Endometrial microvascular endothelial cells (primary cell): Measurements from ENCODE around the gene CYSLTR2. TPM values are rescaled to one million over a fixed set of nuclear protein-coding genes. Genes with fewer than 3 reads are reported as not detected.
"Not testable (repeated sequence)": the region's sequence is repeated elsewhere in the genome, so short reads cannot be mapped to it uniquely, and the experiment has no call there.

Experiments
- in situ Hi-C: cut with HindIII; loops from 2 replicates; pipeline ENCODE4 v1.10.0; 2017; ENCODE audit warnings: low sequenced_read_pairs, low pct_unique_long_range_greater_than_20kb; ENCODE audit errors: inconsistent ontology term
- total RNA-seq: library from RNA; depleted of rRNA; stranded (reverse); fragments of >200 nt; gene quantifications from one replicate; pipeline ENCODE4 v1.2.3, GENCODE V29; 2015; ENCODE audit errors: inconsistent ontology term

Gene CYSLTR2
- total RNA-seq, 1 donor from 2014 or later: not detected

DNA sequence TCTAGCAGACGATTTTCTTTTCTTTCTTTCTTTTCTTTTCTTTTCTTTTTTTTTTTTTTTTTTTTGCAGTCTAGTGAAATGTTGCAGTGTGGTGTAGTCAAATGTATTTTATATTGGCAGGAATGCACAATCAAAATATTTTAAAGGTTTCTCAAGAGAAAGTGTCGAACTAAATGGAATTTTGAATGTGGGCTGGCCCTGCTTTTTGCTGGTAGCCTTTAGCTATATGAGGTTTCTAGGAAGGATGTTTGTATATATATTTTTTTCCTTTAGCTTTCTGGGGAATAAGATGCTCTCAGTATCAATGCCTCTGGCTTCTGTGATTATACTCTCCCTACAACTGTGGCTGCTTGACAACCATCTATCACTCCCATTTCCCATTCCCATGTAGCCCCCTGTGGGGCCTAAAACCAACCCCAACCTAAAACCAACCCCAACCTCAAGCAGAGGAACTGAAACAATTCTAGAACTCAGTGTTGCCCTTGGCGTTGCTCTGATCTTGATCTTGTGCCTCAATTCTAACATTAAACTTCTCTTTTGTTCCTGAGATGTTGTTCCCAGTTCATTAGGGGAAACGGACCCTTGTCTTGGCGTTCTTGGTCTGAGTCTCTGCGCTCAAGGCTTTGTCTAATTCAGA is 27.1 kb downstream of the CYSLTR2 start:
- in situ Hi-C loops: no loop called here

DNA sequence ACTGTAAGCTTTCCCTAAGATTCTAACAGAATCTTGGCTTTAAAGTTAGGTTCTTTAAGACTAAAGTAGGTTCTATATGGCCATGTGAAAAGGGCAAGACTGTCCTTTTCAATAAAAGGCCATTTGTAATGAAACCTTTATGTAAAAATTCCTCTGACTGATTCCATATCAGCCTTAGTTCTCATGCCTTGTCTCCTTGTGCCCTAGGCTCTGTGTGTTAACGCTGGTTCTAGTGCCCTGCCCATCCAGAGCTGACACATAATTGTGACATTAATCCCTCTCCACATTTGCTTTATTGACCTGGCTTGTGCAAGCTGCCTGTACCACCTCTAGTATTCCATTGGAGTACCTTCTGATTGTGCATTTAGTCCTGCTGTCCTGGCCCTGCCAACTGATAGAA is 28.2 kb downstream of the CYSLTR2 start:
- in situ Hi-C loops: no loop called here

GRCh38 chr13:48682436-48682835 is 28.7 kb downstream of the CYSLTR2 start:
- in situ Hi-C loops: no loop called here

GRCh38 chr13:48686636-48687210 is 33.0 kb downstream of the CYSLTR2 start:
- in situ Hi-C loops: no loop called here

DNA sequence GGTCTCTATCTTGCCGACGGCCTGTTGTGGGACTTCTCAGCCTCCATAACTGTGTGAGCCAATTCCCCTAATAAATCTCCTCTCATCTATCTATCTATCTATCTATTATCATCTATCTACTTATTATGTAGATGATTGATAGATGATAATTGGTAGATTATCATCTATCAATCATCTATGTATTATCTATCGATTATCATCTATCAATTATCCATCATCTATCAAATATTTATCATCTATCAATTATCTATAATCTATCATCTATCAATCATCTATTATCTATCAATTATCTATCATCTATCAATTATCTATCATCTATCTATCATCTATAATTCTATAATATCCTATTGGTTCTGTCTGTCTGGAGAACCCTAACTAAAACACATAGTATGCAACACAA is 33.5 kb downstream of the CYSLTR2 start:
- in situ Hi-C loops: no loop called here

DNA sequence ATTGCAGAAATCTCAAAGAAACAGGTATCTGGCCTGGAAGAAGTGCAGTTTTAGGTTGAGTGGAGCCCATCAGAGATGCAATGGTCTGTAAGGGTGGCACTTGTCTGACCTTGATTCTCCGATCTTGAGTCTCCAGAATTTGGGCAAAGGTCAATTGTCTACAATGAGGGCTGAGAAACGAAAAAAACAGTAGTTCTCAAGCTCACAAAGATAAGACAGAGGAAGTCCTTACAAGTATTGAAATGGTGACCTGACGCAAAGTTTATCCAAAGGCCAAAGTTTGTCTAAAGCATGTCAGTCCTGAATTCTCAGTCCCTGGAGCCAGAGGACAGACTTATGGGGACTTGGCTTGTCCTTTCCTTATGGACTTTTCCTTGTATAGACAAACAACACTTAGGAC is 40.3 kb downstream of the CYSLTR2 start:
- in situ Hi-C loops: no loop called here

DNA sequence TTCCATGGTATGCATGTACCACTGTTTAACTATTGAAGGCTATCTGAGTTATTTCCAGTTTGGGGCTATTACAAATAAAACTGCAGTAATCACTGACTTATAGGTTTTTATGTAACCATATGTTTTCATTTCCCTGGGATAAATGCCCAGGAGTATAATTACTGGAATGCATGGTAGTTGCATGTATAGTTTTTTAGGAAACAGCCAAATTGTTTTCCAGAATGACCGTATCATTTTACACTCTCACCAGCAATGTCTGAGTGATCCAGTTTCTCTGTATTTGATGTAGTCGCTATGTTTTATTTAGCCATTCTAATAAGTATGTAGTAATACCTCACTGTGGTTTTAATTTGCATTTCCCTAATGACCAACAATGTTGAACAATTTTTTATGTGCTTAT is 42.0 kb downstream of the CYSLTR2 start:
- in situ Hi-C loops: no loop called here

DNA sequence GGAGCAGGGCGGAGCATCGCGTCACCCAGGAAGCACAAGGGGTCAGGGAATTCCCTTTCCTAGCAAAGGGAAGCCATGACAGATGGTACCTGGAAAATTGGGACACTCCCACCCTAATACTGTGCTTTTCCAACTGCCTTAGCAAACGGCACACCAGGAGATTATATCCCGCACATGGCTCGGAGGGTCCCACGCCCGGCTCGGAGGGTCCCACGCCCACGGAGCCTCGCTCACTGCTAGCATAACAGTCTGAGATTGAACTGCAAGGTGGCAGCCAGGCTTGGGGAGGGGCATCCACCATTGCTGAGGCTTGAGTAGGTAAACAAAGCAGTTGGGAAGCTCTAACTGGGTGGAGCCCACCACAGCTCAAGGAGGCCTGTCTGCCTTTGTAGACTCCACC is 42.9 kb downstream of the CYSLTR2 start:
- in situ Hi-C loops: not testable (repeated sequence)

DNA sequence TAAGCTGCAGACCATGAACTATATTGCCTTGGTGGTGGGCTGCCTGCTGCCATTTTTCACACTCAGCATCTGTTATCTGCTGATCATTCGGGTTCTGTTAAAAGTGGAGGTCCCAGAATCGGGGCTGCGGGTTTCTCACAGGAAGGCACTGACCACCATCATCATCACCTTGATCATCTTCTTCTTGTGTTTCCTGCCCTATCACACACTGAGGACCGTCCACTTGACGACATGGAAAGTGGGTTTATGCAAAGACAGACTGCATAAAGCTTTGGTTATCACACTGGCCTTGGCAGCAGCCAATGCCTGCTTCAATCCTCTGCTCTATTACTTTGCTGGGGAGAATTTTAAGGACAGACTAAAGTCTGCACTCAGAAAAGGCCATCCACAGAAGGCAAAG is 53.7 kb downstream of the CYSLTR2 start:
- in situ Hi-C loops: no loop called here

DNA sequence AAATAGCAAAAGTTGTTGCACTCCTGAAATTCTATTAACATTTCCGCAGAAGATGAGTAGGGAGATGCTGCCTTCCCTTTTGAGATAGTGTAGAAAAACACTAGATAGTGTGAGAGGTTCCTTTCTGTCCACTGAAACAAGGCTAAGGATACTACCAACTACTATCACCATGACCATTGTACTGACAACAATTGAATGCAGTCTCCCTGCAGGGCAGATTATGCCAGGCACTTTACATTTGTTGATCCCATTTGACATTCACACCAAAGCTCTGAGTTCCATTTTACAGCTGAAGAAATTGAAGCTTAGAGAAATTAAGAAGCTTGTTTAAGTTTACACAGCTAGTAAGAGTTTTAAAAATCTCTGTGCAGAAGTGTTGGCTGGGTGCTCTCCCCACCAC is 55.0 kb downstream of the CYSLTR2 start:
- in situ Hi-C loops: no loop called here

DNA sequence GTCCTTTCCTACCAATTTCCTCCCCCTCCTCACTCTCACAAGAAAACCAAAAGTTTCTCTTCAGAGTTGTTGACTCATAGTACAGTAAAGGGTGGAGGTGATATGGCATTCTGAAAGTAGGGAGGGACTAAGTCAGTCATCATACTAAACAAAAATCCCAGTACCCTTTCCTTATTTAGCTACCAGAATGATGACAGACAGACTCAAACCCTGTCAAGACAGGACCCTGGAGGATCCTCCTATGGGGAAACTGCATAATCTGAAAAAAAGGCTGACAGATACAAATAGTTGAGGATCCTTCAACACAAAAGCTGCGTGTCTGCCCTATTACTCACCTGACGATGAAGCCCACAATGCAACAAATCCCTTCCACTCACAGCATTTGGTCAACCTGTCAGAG is 55.5 kb downstream of the CYSLTR2 start:
- in situ Hi-C loops: no loop called here

DNA sequence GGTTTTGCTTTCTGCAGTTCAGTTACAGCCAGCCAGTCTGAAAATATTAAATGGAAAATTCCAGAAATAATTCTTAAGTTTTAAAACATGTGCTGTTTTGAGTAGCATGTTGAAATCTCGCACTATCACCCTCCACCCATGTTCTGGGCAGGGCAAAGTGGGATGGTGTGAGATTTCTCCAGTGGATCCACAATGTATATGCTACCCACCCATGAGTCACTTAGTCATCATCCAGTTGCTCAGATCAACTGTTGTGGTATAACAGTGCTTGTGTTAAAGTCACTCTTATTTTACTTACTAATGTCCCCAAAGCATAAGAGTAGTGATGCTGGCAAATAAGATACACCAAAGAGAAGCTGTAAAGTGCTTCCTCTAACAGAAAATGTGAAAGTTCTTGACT is 56.4 kb downstream of the CYSLTR2 start:
- in situ Hi-C loops: no loop called here

- in situ Hi-C loops: no loop called here
These were observed 58.4 kb downstream of the CYSLTR2 start for GRCh38 chr13:48712141-48712540.

DNA sequence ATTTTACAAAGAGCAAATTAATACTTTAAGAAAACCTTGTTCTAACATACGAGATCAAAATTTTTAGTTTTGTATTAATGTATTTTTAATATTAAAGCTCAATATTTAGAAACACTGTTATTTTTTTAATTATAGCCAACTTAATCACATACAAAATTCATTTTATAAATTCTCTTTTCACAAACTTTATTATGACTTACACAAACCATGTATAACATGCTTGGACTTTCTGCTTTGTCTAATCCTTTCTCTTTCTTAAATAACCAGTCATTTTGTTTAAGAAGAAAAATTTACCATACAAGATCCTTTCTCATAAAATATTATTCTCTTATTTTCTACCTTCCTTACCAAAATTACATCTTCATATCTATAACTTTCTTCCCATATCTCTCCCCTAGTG is 62.2 kb downstream of the CYSLTR2 start:
- in situ Hi-C loops: no loop called here

DNA sequence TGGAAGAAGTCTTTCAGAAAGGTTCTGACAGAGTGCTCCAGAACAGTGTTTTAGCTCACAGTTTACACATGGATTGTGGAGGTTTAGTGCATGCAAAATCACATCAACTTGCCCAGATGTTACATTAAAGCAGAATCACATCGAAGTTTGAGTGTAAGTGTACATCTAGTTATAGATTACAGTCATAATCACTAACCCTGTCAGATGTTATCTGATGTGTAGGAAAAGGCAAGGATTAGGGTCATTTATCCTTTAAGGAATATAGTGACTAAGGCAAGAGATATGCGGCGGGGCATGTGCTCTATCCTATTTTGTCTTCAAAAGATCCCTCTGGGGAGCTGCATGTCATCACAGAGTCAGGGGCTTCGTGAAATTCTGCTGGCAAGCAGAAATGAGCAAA is 66.9 kb downstream of the CYSLTR2 start:
- in situ Hi-C loops: no loop called here

DNA sequence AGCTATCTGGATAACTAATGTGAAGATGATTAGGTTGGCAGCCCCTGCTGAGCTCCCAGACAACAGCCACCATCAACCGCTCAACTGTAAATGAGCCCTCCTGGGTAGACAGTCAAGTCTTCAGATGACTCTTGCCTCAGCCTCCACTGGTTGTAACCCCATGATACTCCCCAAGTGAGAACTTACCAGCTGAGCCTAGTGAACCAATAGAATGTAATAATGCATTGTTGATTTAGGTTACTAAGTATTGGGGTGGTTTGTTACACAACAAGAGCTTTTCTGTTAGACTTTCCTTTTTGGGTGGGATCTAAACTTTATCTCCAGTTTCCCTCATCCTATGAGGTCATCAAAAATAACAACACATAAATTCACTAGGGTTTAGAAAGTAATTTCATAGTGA is 69.4 kb downstream of the CYSLTR2 start:
- in situ Hi-C loops: no loop called here

DNA sequence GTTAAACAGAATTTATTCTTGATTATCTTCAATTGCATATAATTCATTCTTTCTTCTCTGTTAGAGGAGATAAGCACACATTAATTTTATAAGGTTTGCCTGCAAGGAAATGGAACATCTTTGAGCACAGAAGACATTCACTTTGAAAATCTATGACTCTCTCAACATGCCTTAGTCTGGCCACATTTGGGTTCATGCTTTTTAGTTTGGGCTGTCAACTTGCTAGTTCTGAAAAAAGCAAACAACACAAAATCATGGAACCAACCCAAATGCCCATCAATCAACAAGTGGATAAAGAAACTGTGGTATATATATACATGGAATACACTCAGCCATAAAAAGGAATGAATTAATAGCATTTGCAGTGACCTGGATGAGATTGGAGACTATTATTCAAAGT is 71.5 kb downstream of the CYSLTR2 start:
- in situ Hi-C loops: no loop called here

GRCh38 chr13:48726711-48727110 is 73.0 kb downstream of the CYSLTR2 start:
- in situ Hi-C loops: no loop called here

DNA sequence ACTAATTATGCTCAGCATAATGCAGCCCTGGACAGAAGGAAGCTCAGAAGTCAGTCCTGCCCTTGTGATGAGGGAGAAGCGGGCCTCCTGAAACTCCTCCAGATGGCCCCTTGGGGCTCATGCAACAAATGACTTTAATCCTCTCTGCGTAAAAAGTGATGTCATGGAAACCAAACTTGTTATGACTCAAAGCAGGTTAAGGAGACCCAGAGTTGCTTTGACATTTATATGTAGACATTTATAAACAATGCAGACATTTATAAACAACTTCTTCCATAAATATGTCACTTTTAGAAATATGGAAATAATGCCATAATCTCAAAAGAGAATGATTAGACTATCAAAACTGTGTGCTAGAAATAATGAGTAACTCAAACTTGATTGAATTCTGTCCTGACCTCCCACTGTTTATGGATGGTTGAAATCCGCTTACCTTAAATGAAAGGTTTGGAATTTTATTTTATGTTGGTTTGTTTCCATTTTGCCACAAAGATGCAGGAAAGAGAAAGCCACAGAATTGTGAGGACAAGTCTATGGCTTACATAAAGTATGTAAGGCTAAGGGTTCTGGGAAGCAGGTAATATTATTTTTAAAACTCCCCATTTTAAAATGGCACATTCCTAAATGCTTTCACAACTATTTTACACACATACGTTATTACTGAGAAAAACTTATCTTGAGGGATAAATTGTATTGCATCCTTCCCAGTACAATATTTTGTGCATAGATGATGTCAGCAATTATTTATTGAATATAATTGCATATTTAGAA is 73.7 kb downstream of the CYSLTR2 start:
- in situ Hi-C loops: no loop called here

DNA sequence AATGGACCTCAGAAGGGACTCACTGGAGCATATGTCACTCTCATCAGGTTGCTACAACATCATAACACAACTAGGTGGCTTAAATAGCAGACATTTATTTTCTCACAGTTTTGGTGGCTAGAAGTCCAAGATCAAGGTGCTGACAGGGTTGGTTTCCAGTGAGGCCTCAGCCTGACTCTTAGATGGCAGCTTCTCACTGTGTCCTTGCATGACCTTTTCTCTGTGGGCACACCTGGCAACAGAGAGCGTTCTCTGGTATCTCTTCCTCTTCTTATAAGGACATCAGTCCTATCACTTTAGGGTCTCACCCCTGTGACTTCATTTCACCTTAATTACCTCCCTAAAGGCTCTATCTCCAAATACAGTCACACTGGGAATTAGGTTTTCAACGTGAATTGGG is 74.5 kb downstream of the CYSLTR2 start:
- in situ Hi-C loops: no loop called here
